Natural killer cell (primary cell): ENCODE measurements around the gene DNTT. TPM values are rescaled to one million over a fixed set of nuclear protein-coding genes. Genes with fewer than 3 reads are reported as not detected.

Experiments
- ATAC-seq, 3 donors: fragments of 150-1000 bp in 2 of 3; fragments of 200-7000 bp in 1 of 3; cut with Tn5 transposase; 1 replicate in 1 of 3; 2 replicates in 2 of 3; pipeline ENCODE4 v1.10.0; 2021; ENCODE audit warnings: mild to moderate bottlenecking in 2 of 3, moderate library complexity in 2 of 3
- DNase-seq, 2 donors: peaks; one replicate each; pipeline versions ENCODE4 v3.0.0 to v3.0.0-alpha.2; 2013 to 2021; ENCODE audit warnings: mixed read lengths in 1 of 2
- H3K27ac ChIP-seq: one replicate; pipeline ENCODE4 v1.5.1; 2013; ENCODE audit warnings: mild to moderate bottlenecking, low read length
- H3K27me3 ChIP-seq: one replicate; pipeline ENCODE4 v1.6.1; 2013; ENCODE audit warnings: low read length; ENCODE audit not compliant: control insufficient read depth, insufficient read depth
- H3K36me3 ChIP-seq: one replicate; pipeline ENCODE4 v1.6.1; 2013; ENCODE audit warnings: low read length; ENCODE audit not compliant: control insufficient read depth, insufficient read depth
- H3K4me1 ChIP-seq: one replicate; pipeline ENCODE4 v1.6.1; 2013; ENCODE audit warnings: low read length; ENCODE audit not compliant: control insufficient read depth, insufficient read depth
- H3K4me3 ChIP-seq: one replicate; pipeline ENCODE4 v1.5.1; 2013; ENCODE audit warnings: low read length
- H3K9me3 ChIP-seq: one replicate; pipeline ENCODE4 v1.6.1; 2013; ENCODE audit warnings: low read length; ENCODE audit not compliant: control insufficient read depth, insufficient read depth
- H3K27ac Mint-ChIP-seq, 2 donors: one replicate each; pipeline ENCODE4 v1.8.0; 2022; ENCODE audit warnings: mild to moderate bottlenecking in 2 of 2, mixed read lengths in 2 of 2, moderate library complexity in 1 of 2
- H3K27me3 Mint-ChIP-seq, 2 donors: one replicate each; pipeline ENCODE4 v1.8.0; 2022; ENCODE audit warnings: low read depth in 2 of 2, mixed read lengths in 2 of 2
- H3K36me3 Mint-ChIP-seq: one replicate; pipeline ENCODE4 v1.8.0; 2022; ENCODE audit warnings: mixed read lengths
- H3K4me1 Mint-ChIP-seq, 2 donors: one replicate each; pipeline ENCODE4 v1.8.0; 2022; ENCODE audit warnings: mixed read lengths in 2 of 2
- H3K4me3 Mint-ChIP-seq: one replicate; pipeline ENCODE4 v1.8.0; 2022; ENCODE audit warnings: mild to moderate bottlenecking, moderate library complexity, mixed read lengths
- H3K9me3 Mint-ChIP-seq, 2 donors: one replicate each; pipeline ENCODE4 v1.8.0; 2022; ENCODE audit warnings: mixed read lengths in 2 of 2
- WGBS: methylation state at CpG from one replicate; pipeline ENCODE4 v1.1.7; 2013; ENCODE audit warnings: missing lambda C conversion rate; ENCODE audit not compliant: insufficient coverage; 5-methylcytosine and 5-hydroxymethylcytosine counted together
- intact Hi-C: fragments of 100-400 bp; cut with micrococcal nuclease; formaldehyde crosslinking; loops from one replicate; pipeline ENCODE4 v1.14.2; 2022
- total RNA-seq, 4 donors: library from RNA; stranded (reverse); fragments of 120-200 nt in 1 of 4; gene quantifications; one replicate each; pipeline versions ENCODE4 v1.2.3 to v1.2.4, GENCODE V29; 2013 to 2022
- TF ChIP-seq, protein P1 (sequence below): fragments of 200-600 bp; IDR thresholded peaks from one replicate; pipeline ENCODE4 v1.8.0; 2022; ENCODE audit warnings: antibody characterized with exemption

DNTT gene
- total RNA-seq, 3 donors from 2014 or later (not counting 1 experiment from before 2014, with no cell fraction given) = not detected

DNA sequence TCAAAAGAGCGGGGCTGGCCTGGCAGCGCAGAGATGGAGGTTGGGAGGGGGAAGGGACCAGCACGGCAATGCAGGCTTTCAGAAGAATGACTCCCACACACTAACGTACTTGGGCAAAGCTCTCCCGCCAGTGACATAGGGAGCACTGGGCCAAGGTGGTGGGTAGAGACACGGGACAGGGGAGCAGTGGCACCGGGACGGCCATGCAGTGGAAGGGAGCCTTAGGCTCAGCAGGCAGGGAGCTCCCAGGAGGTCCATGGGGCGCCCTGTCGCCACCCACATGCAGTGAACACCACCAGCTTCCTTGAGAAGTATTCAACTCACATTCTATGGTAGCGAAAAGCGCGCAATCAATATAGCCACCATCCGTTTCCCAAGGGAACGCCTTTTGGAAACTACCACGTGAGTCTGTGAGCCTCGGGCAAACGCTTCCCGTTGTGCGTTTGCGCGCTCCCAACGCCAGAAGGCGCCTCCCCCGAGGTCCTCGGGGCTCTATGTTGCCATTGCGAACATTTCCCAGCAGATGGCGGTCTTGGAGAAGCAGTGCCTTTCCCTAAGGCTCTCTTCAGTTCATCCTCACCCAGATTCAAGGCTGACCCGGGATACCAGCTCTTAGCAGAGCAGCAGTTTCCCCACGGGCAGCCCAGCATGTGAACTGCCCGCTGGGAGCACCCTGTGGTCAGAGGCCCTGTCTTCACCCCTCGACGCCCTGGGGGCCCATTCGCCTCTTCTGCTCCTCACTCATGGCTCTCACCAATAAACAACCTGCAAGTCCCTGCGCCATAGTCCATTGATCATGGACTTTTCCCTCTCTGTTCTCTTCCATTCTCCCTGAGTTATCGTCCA, 71.0 kb downstream of the DNTT start:
- Histone ChIP-seq H3K9me3 (no peaks in the 10 kb centered on the region), H3K27me3 (no peaks in the 10 kb centered on the region), H3K4me3 (peak overlapping the region; percentile 29), H3K27ac (no peak overlapping the region), H3K36me3 (no peaks in the 10 kb centered on the region), H3K4me1 (peaks cover 11% of the 10 kb centered on the region)
- Mint-ChIP-seq H3K27me3 (peaks cover 22 to 35% of the 10 kb centered on the region in 2 donors), H3K36me3 (no peaks in the 10 kb centered on the region), H3K9me3 (no peaks in the 10 kb centered on the region), H3K4me3 (peak overlapping the region; percentile 52), H3K4me1 (peaks cover 16 to 19% of the 10 kb centered on the region in 2 donors), H3K27ac (no peak overlapping the region)
- intact Hi-C loops = no loop called here
- 8% methylated on average over 33 of the region's 36 CpGs for WGBS
- ATAC-seq (peak; percentile 74 to 94 (median 94)), DNase-seq (peak; percentile 50 to 82)
- TF ChIP-seq, protein P1, sequence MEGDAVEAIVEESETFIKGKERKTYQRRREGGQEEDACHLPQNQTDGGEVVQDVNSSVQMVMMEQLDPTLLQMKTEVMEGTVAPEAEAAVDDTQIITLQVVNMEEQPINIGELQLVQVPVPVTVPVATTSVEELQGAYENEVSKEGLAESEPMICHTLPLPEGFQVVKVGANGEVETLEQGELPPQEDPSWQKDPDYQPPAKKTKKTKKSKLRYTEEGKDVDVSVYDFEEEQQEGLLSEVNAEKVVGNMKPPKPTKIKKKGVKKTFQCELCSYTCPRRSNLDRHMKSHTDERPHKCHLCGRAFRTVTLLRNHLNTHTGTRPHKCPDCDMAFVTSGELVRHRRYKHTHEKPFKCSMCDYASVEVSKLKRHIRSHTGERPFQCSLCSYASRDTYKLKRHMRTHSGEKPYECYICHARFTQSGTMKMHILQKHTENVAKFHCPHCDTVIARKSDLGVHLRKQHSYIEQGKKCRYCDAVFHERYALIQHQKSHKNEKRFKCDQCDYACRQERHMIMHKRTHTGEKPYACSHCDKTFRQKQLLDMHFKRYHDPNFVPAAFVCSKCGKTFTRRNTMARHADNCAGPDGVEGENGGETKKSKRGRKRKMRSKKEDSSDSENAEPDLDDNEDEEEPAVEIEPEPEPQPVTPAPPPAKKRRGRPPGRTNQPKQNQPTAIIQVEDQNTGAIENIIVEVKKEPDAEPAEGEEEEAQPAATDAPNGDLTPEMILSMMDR = peak; percentile 88

DNA sequence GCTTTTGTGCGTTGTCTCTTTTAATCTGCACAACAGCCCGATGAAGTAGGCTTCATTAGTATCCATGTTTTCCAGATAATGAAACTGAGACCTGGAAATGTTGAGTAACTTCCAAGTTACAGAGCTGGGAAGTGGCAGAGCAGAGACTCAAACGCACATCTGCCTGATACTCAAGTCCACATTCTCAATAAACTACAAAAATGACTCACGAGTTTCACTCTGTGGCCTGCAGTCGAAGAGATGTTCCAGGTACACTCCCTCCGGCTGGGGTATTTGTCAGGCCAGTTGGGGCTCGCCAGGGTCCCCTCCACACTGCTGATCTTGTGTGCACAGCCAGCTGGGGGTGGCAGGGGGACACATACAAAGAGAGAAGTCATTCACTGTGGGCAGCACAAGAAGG, 72.2 kb downstream of the DNTT start:
- WGBS = 64% methylated on average over 7 of the region's 7 CpGs
- Histone ChIP-seq H3K36me3 (no peaks in the 10 kb centered on the region), H3K4me1 (peaks cover 15% of the 10 kb centered on the region), H3K27ac (no peak overlapping the region), H3K27me3 (no peaks in the 10 kb centered on the region), H3K4me3 (no peak overlapping the region), H3K9me3 (no peaks in the 10 kb centered on the region)
- Mint-ChIP-seq H3K9me3 (no peaks in the 10 kb centered on the region), H3K4me3 (no peak overlapping the region), H3K27me3 (peaks cover 22 to 35% of the 10 kb centered on the region in 2 donors), H3K4me1 (peaks cover 16 to 19% of the 10 kb centered on the region in 2 donors), H3K36me3 (no peaks in the 10 kb centered on the region), H3K27ac (no peak overlapping the region)
- intact Hi-C loops = no loop called here
- ATAC-seq (no peak), DNase-seq (no peak)
- TF ChIP-seq, protein P1 = no peak

DNA sequence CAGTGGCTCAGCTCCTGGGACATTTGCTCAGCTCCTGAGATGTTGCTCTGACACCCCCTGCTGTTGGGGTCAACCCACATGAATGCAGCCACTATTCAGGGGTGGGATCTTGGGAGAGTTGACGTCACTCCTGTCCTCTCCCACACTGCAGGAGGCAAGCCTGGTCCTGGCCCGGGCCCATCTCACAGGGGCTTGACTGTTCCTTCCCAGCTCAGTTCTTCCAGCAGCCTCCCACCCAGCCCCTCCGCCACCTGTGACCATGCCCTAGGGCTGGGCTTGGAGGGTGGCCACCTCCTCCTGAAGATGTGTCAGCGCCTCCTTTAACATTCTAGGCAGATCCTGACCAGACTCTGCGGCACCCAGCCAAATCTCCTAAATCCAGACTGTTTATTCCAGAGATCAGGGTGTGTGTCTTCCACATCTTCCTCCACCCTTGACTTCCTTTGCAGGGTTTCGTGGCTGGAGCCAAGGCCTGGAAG, 73.6 kb downstream of the DNTT start:
- Mint-ChIP-seq H3K9me3 (no peaks in the 10 kb centered on the region), H3K36me3 (no peaks in the 10 kb centered on the region), H3K27ac (no peak overlapping the region), H3K4me3 (no peak overlapping the region), H3K27me3 (peaks cover 19 to 35% of the 10 kb centered on the region in 2 donors), H3K4me1 (peaks cover 16 to 19% of the 10 kb centered on the region in 2 donors)
- Histone ChIP-seq H3K27me3 (no peaks in the 10 kb centered on the region), H3K36me3 (no peaks in the 10 kb centered on the region), H3K4me1 (peaks cover 15% of the 10 kb centered on the region), H3K9me3 (no peaks in the 10 kb centered on the region), H3K4me3 (no peak overlapping the region), H3K27ac (no peak overlapping the region)
- TF ChIP-seq, protein P1 = no peak
- WGBS = 84% methylated on average over 5 of the region's 6 CpGs
- no peak for ATAC-seq
- no peak for DNase-seq
- intact Hi-C loops = no loop called here
